AG04450 (cell line): ENCODE data around the gene GP9. TPM values are rescaled to one million over a fixed set of nuclear protein-coding genes. Genes with fewer than 3 reads are reported as not detected.

ENCODE experiments used
- CTCF ChIA-PET: fragments of 300-600, 350-600 bp; formaldehyde crosslinking; extraction: SDS; loops from one replicate; lab custom pipeline; 2022; ENCODE audit warnings: antibody characterized with exemption, inconsistent platforms; lab: Charles Lee
- POLR2A ChIA-PET: fragments of 350-600 bp; formaldehyde crosslinking; extraction: SDS; loops from one replicate; lab custom pipeline; 2021; ENCODE audit warnings: antibody characterized with exemption, inconsistent platforms; lab: Yijun Ruan, JAX
- DNase-seq: peaks from one replicate; pipeline ENCODE4 v3.0.0-alpha.2; 2011; ENCODE audit warnings: low read depth, low spot score
- H3K27ac ChIP-seq: one replicate; pipeline ENCODE4 v1.5.1; 2012; ENCODE audit warnings: low read depth, low read length, control low read depth
- H3K27me3 ChIP-seq: one replicate; pipeline ENCODE4 v1.6.0; 2012; ENCODE audit warnings: low read length; ENCODE audit not compliant: control insufficient read depth, insufficient read depth
- H3K4me3 ChIP-seq: 2 replicates; pipeline ENCODE4 v1.5.1; 2011; ENCODE audit warnings: mild to moderate bottlenecking, low read depth, low read length, control low read depth
- H3K9me3 ChIP-seq: 2 replicates; pipeline ENCODE4 v1.5.1; 2012; ENCODE audit warnings: low read length; ENCODE audit not compliant: control insufficient read depth, insufficient read depth
- polyA plus RNA-seq: library from polyadenylated mRNA; depleted of rRNA; stranded (reverse); fragments of >200 nt; gene quantifications from 2 replicates; pipeline ENCODE4 v1.2.3, GENCODE V29; 2011
- TF ChIP-seq, protein P1 (sequence below): IDR thresholded peaks from 2 replicates; pipeline ENCODE4 v1.5.1; 2011; ENCODE audit warnings: low read depth, low read length, control low read depth, inconsistent platforms

Gene GP9
- polyA plus RNA-seq, 1 experiment = not detected

DNA sequence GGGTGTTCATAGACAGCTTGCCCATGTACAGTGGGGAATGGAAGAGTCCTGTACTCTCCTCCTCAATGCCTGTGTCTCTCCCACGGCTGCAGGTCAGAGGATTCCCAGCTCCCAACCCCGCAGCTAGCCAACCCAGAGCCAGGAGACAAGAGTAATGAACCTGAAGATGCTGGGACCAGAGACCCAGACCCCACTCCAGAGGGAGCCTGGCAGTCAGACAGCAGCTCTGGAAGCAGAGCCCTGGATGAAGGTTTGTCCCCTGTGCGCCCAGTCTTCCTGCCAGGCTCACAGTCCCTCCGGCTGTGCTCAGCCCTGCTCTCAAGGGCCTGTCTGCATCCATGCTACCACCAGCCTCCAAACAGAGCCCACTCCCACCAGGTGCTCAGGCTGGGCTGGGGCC lies 30.0 kb upstream of the GP9 start:
- TF ChIP-seq, protein P1, sequence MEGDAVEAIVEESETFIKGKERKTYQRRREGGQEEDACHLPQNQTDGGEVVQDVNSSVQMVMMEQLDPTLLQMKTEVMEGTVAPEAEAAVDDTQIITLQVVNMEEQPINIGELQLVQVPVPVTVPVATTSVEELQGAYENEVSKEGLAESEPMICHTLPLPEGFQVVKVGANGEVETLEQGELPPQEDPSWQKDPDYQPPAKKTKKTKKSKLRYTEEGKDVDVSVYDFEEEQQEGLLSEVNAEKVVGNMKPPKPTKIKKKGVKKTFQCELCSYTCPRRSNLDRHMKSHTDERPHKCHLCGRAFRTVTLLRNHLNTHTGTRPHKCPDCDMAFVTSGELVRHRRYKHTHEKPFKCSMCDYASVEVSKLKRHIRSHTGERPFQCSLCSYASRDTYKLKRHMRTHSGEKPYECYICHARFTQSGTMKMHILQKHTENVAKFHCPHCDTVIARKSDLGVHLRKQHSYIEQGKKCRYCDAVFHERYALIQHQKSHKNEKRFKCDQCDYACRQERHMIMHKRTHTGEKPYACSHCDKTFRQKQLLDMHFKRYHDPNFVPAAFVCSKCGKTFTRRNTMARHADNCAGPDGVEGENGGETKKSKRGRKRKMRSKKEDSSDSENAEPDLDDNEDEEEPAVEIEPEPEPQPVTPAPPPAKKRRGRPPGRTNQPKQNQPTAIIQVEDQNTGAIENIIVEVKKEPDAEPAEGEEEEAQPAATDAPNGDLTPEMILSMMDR = no peak
- ChIA-PET POLR2A (no interaction called here), CTCF (interaction anchor here (3.0 to 4.8 kb wide), 2 partner anchors 22 to 60 kb away, joined by 12 to 29 read pairs; no protein-coding TSS in a partner anchor)
- H3K4me3 ChIP-seq = no peak overlapping the region
- peaks cover 36% of the 10 kb centered on the region for H3K27me3 ChIP-seq
- H3K27ac ChIP-seq = no peak overlapping the region
- DNase-seq = no peak
- H3K9me3 ChIP-seq = peaks cover 10% of the 10 kb centered on the region

- no peak overlapping the region for H3K27ac ChIP-seq
- DNase-seq = no peak
- no peak overlapping the region for H3K4me3 ChIP-seq
- TF ChIP-seq, protein P1 = no peak
- POLR2A ChIA-PET = no interaction called here
- CTCF ChIA-PET = interaction anchor here (0.6 to 4.8 kb wide), 3 partner anchors 21 to 61 kb away, joined by 3 to 29 read pairs (median 12); no protein-coding TSS in a partner anchor
- H3K9me3 ChIP-seq = peaks cover 10% of the 10 kb centered on the region
- peaks cover 31% of the 10 kb centered on the region for H3K27me3 ChIP-seq
These were observed 28.9 kb upstream of the GP9 start for GRCh38 chr3:129031476-129032215.

GRCh38 chr3:129032716-129033115 lies 27.9 kb upstream of the GP9 start:
- peaks cover 6% of the 10 kb centered on the region for H3K9me3 ChIP-seq
- TF ChIP-seq, protein P1 = no peak
- no peak overlapping the region for H3K27ac ChIP-seq
- DNase-seq = no peak
- CTCF ChIA-PET = interaction anchor here (4.8 kb wide), 1 partner anchor 20 kb away, joined by 29 read pairs; no protein-coding TSS in a partner anchor
- POLR2A ChIA-PET = no interaction called here
- H3K4me3 ChIP-seq = no peak overlapping the region
- peaks cover 32% of the 10 kb centered on the region for H3K27me3 ChIP-seq

DNA sequence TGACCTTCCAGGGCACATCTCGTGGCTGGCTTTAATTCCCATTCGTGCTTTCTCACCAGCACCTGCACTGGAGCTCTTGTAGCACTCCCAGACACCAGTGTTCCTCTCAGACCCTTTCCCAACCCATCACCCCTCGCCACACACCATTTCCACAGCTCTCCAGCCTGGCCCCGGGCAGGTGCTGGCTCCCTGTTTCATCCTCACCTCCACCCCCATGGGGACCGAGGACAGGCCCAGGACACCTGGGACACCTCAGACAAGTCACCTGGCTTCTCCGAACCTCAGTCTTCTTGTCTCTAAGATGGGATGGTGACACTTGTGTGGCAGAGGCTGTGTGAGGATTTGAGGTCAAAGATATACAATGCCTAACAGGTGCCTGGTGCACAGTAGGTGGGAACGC lies 27.4 kb upstream of the GP9 start:
- CTCF ChIA-PET = no interaction called here

More for the DNA sequence above, 27.4 kb upstream of the GP9 start:
- peaks cover 32% of the 10 kb centered on the region for H3K27me3 ChIP-seq
- TF ChIP-seq, protein P1 = no peak
- peaks cover 6% of the 10 kb centered on the region for H3K9me3 ChIP-seq
- DNase-seq = no peak
- H3K4me3 ChIP-seq = no peak overlapping the region
- H3K27ac ChIP-seq = no peak overlapping the region
- POLR2A ChIA-PET = no interaction called here
